T-helper 1 cell treated with Interleukin-12 subunit alpha and Interleukin-12 subunit beta and Interleukin-4 antibody, amounts not matched to agents 30 μg/mL and 1 μg/mL, for 36 hours (primary cell): ENCODE results near the gene ATP6V0B.

Experiments used
- H3K27ac Mint-ChIP-seq: one replicate; pipeline ENCODE4 v1.8.0; 2021; ENCODE audit warnings: mild to moderate bottlenecking, mixed read lengths
- H3K27me3 Mint-ChIP-seq: one replicate; pipeline ENCODE4 v1.8.0; 2021; ENCODE audit warnings: low read depth, mixed read lengths
- H3K36me3 Mint-ChIP-seq: one replicate; pipeline ENCODE4 v1.8.0; 2021; ENCODE audit warnings: low read depth, mixed read lengths
- H3K4me1 Mint-ChIP-seq: one replicate; pipeline ENCODE4 v1.8.0; 2021; ENCODE audit warnings: low read depth, mixed read lengths
- H3K4me3 Mint-ChIP-seq: one replicate; pipeline ENCODE4 v1.8.0; 2021; ENCODE audit warnings: mild to moderate bottlenecking, moderate library complexity, mixed read lengths
- H3K9me3 Mint-ChIP-seq: one replicate; pipeline ENCODE4 v1.8.0; 2021; ENCODE audit warnings: mixed read lengths

The ATP6V0B gene

DNA sequence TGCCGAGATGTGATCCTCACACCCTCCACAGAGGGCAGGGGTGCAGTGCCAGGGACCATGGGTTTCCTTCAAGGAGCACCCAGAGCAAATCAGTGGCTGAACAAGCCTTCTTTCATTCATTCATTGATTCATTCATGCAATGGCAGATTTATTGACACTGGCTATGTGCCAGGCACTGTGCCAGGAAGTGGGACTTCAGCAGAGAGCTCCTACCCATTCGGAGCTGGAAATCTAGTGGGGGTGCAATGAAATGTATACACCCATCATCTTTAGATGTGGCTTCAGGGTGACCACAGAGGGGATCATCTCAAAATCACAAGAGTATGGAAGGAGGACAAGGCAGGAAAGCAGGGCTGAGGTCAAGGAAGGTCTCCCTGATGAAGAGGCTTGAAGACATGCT, 37.6 kb downstream of the ATP6V0B start:
- Mint-ChIP-seq H3K36me3 (no peaks in the 10 kb centered on the region), H3K4me3 (no peak overlapping the region), H3K9me3 (no peaks in the 10 kb centered on the region), H3K27ac (no peak overlapping the region), H3K27me3 (no peaks in the 10 kb centered on the region), H3K4me1 (no peaks in the 10 kb centered on the region)

GRCh38 chr1:44012941-44013609, 38.3 kb downstream of the ATP6V0B start:
- H3K27ac Mint-ChIP-seq = no peak overlapping the region
- no peak overlapping the region for H3K4me3 Mint-ChIP-seq
- H3K36me3 Mint-ChIP-seq = no peaks in the 10 kb centered on the region
- no peaks in the 10 kb centered on the region for H3K27me3 Mint-ChIP-seq
- no peaks in the 10 kb centered on the region for H3K9me3 Mint-ChIP-seq
- H3K4me1 Mint-ChIP-seq = no peaks in the 10 kb centered on the region

GRCh38 chr1:44013949-44014348, 39.2 kb downstream of the ATP6V0B start:
- H3K36me3 Mint-ChIP-seq = no peaks in the 10 kb centered on the region
- H3K27me3 Mint-ChIP-seq = no peaks in the 10 kb centered on the region
- H3K4me3 Mint-ChIP-seq = no peak overlapping the region
- no peaks in the 10 kb centered on the region for H3K9me3 Mint-ChIP-seq
- H3K4me1 Mint-ChIP-seq = no peaks in the 10 kb centered on the region
- H3K27ac Mint-ChIP-seq = no peak overlapping the region

GRCh38 chr1:44014365-44015104, 39.8 kb downstream of the ATP6V0B start:
- Mint-ChIP-seq H3K27me3 (no peaks in the 10 kb centered on the region), H3K4me3 (no peak overlapping the region), H3K27ac (no peak overlapping the region), H3K9me3 (no peaks in the 10 kb centered on the region), H3K4me1 (no peaks in the 10 kb centered on the region), H3K36me3 (no peaks in the 10 kb centered on the region)

GRCh38 chr1:44015206-44015605, 40.4 kb downstream of the ATP6V0B start:
- no peak overlapping the region for H3K27ac Mint-ChIP-seq
- no peaks in the 10 kb centered on the region for H3K27me3 Mint-ChIP-seq
- H3K36me3 Mint-ChIP-seq = no peaks in the 10 kb centered on the region
- H3K4me1 Mint-ChIP-seq = no peaks in the 10 kb centered on the region
- H3K9me3 Mint-ChIP-seq = no peaks in the 10 kb centered on the region
- H3K4me3 Mint-ChIP-seq = no peak overlapping the region

DNA sequence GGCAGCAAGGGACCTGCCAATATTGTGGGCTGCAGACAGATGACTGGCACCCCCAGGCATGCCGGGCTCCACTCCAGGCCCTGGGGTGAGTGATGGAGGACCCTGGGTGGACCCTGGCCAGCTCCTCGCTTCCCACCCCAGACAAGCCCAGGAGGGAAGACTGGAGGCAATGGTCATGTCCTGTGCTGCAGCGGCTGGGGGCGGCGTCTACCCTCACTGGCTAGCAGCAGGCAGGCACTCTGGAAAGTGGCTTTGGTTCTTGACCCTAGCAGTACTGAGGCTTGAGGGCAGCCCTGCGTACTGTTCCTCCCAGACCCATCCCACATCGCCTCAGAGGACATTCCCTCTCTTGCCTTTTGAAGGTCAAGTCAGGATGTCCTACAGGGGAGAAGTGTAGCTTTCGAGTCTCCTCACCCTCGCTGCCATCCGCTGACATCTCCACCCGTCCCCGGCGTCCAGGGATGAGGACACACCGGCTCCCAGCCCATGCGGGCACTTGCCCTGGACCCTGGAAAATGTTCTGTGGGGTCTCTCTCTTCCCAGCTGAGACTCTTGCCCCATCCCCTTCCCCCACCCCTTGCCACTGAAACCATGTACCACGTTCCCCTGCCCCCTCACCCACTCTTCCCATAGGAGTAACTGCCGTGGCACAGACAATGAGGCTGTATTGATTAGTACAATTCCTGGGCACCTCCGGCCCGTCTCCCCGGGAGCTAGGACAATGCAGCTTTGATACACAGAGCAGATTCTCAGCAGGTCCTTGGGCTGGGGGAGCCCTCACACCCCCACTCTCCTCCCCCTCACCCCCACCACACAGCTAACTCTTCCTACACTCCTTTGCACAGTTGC, 41.5 kb downstream of the ATP6V0B start:
- no peaks in the 10 kb centered on the region for H3K4me1 Mint-ChIP-seq
- no peaks in the 10 kb centered on the region for H3K36me3 Mint-ChIP-seq
- H3K27ac Mint-ChIP-seq = no peak overlapping the region
- no peak overlapping the region for H3K4me3 Mint-ChIP-seq
- H3K27me3 Mint-ChIP-seq = no peaks in the 10 kb centered on the region
- no peaks in the 10 kb centered on the region for H3K9me3 Mint-ChIP-seq

DNA sequence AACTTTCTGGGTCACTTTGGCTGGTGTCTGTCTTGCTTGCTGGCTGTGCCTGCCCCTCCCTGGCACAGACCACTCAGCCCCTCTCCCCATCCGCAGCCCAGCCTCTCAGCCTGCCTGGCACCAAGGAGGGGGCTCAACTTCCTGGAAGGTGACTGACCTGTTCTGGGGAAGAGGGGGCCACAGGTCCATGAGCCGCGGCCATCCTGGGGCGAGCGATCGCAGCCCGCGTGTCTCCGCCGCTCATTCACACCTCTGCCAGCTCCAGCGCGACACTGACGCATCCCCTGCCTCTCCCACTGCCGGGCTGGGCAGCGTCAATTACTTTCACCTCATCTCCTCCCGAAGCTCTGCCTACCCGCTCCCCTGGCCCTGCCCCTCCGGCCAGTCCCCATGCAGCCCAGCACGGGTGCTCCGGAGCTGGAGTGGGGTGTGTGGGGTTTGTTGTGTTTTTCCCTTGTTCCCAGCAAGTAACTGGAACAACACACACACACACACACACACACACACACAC, 42.2 kb downstream of the ATP6V0B start:
- H3K27ac Mint-ChIP-seq = no peak overlapping the region
- no peaks in the 10 kb centered on the region for H3K36me3 Mint-ChIP-seq
- no peaks in the 10 kb centered on the region for H3K27me3 Mint-ChIP-seq
- H3K4me1 Mint-ChIP-seq = no peaks in the 10 kb centered on the region
- H3K9me3 Mint-ChIP-seq = no peaks in the 10 kb centered on the region
- no peak overlapping the region for H3K4me3 Mint-ChIP-seq

DNA sequence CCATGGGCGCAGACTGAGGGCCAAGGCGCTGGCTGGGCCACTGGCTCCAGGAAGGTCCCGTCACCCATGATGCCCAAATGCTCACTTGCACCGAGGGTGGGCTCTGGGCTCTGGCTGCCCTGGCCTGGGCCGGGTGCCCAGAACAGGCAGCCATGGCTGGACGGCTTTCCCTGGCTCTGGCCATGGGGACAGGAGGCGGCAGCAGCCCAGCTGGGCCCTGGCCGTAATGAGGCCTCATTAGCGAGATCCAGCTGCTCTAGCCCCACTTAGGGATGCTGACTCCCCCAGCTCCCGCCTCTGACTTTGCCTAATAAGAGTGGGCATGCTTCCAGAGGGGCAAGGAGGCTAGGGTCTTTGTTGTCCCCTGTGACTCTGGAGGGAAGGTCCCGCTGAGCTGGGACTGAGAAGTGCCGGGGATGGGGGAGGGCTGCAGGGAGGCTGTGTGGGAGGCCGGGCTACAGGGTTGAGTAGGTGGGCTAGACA, 44.7 kb downstream of the ATP6V0B start:
- Mint-ChIP-seq H3K27me3 (no peaks in the 10 kb centered on the region), H3K4me1 (no peaks in the 10 kb centered on the region), H3K27ac (no peak overlapping the region), H3K9me3 (no peaks in the 10 kb centered on the region), H3K4me3 (no peak overlapping the region), H3K36me3 (no peaks in the 10 kb centered on the region)

GRCh38 chr1:44020464-44020863, 45.7 kb downstream of the ATP6V0B start:
- Mint-ChIP-seq H3K27me3 (no peaks in the 10 kb centered on the region), H3K4me1 (no peaks in the 10 kb centered on the region), H3K4me3 (no peak overlapping the region), H3K27ac (no peak overlapping the region), H3K9me3 (no peaks in the 10 kb centered on the region), H3K36me3 (no peaks in the 10 kb centered on the region)

GRCh38 chr1:44021156-44021555, 46.4 kb downstream of the ATP6V0B start:
- Mint-ChIP-seq H3K36me3 (no peaks in the 10 kb centered on the region), H3K27ac (no peak overlapping the region), H3K27me3 (no peaks in the 10 kb centered on the region), H3K9me3 (no peaks in the 10 kb centered on the region), H3K4me3 (no peak overlapping the region), H3K4me1 (no peaks in the 10 kb centered on the region)

GRCh38 chr1:44021581-44022321, 47.0 kb downstream of the ATP6V0B start:
- Mint-ChIP-seq H3K27ac (no peak overlapping the region), H3K36me3 (no peaks in the 10 kb centered on the region), H3K4me1 (no peaks in the 10 kb centered on the region), H3K4me3 (no peak overlapping the region), H3K9me3 (no peaks in the 10 kb centered on the region), H3K27me3 (no peaks in the 10 kb centered on the region)

DNA sequence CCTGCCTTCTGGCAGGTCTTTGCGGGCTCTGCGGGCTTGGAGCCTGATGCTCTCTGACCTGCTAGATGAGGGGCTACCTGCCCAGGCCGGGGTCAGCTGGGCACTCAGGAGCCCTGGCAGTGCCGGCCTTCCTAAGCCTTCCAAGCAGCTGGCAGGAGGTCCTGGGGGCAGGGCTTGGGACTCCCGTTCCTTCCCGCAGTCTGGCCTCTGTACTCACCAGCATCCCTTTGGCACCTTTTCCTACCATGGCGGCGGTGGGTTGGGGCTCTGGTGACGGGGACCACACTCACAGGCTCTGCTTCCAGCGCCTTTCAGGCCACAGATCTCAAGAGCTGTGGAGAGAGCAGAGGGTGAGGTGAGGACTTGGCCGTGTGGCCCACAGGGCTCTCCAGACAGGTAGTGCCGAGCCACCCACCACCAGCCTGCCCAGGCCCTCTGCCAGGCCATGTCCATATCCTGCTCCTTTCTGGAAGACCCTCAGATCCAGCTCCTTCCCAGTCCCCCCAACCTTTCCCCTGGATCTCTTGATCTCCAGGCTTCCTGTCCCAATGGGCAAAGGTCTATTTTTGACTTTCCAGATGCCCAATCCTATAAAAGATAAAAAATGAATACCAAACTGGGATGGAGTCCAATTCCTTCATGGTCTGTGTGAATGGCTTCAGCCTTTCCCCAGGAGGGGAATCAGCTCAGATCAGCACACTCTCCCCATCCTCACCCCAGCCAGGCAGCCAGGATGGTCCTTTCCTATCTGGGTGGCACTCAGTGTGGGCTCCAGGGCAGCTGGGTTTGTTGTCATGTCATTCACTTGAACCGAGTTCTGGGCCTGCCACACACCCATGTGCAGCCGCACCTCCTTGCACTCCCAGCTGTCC, 49.5 kb downstream of the ATP6V0B start:
- no peaks in the 10 kb centered on the region for H3K36me3 Mint-ChIP-seq
- H3K4me1 Mint-ChIP-seq = peaks cover 10% of the 10 kb centered on the region
- no peak overlapping the region for H3K27ac Mint-ChIP-seq

DNA sequence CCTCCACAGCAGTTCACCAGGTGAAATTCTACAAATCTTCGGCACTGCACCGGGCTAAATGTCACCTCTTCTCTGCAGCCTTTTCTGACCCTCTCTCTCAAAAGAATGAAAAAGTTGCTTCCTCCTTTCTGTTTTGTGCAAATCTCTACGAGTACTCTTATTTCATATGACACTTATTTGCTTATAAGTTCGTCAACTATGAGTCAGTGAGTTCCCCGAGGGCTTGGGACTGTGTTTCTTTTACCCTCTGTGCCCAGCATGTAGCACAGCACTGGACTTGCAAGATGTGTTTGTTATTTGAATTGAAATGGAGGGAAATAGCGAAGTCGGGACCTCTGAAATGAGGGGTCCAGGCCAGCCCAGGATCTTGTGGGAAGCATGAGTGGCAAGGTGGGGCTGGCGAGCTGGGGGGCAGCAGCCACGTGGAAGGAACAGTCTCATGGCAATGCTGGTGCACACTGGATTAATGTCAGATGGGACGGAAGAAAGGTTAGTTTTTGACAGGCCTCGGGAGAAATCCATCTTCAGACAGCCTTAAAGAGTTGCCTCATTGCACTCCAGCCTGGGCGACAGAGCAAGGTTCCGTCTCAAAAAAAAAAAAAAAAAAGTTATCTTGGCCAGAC, 50.3 kb downstream of the ATP6V0B start:
- no peaks in the 10 kb centered on the region for H3K9me3 Mint-ChIP-seq

More for the DNA sequence above, 49.5 kb downstream of the ATP6V0B start:
- no peaks in the 10 kb centered on the region for H3K9me3 Mint-ChIP-seq
- H3K27me3 Mint-ChIP-seq = no peaks in the 10 kb centered on the region
- no peak overlapping the region for H3K4me3 Mint-ChIP-seq

More for the DNA sequence above, 50.3 kb downstream of the ATP6V0B start:
- no peaks in the 10 kb centered on the region for H3K36me3 Mint-ChIP-seq
- H3K4me3 Mint-ChIP-seq = no peak overlapping the region
- H3K4me1 Mint-ChIP-seq = peaks cover 15% of the 10 kb centered on the region
- no peak overlapping the region for H3K27ac Mint-ChIP-seq
- no peaks in the 10 kb centered on the region for H3K27me3 Mint-ChIP-seq
